Activated T-helper 1 cell treated with Interleukin-2 at 50 U/mL for 16 hours (primary cell): ENCODE results near the gene MTHFD2.
A peak's percentile ranks its signal among the peaks of the same experiment; 100 is the strongest.

Experiments used
- DNase-seq: peaks from one replicate; pipeline ENCODE4 v3.0.0-alpha.2; 2020; ENCODE audit warnings: low read depth

The MTHFD2 gene

GRCh38 chr2:74264281-74264680, 65.9 kb downstream of the MTHFD2 start:
- DNase-seq = no peak

- peak; percentile 38 for DNase-seq
These were observed 68.7 kb downstream of the MTHFD2 start for GRCh38 chr2:74267068-74267467.
